Stomach (tissue), 9 donors: ENCODE data around the gene CDC37L1. TPM values are rescaled to one million over a fixed set of nuclear protein-coding genes. Genes with fewer than 3 reads are reported as not detected.

Experiments used
- DNase-seq, 2 donors: peaks; one replicate each; pipeline versions ENCODE4 v3.0.0 to v3.0.0-alpha.2; 2013 to 2019
- H3K27ac ChIP-seq, 5 donors: fragments of 200-600 bp in 4 of 5; sonication (generic) in 4 of 5; one replicate each; pipeline ENCODE4 v1.5.1; 2013 to 2019; ENCODE audit warnings: mild to moderate bottlenecking in 1 of 5, moderate library complexity in 1 of 5
- H3K27me3 ChIP-seq, 3 donors: fragments of 200-600 bp; sonication (generic); one replicate each; pipeline ENCODE4 v1.5.1; 2017 to 2019; ENCODE audit warnings: mixed run types in 1 of 3
- H3K36me3 ChIP-seq, 4 donors: fragments of 200-600 bp; sonication (generic); 1 replicate in 3 of 4; 2 replicates in 1 of 4; pipeline ENCODE4 v1.5.1; 2016 to 2019
- H3K4me1 ChIP-seq, 4 donors: fragments of 200-600 bp; sonication (generic); one replicate each; pipeline ENCODE4 v1.5.1; 2016 to 2019
- H3K4me3 ChIP-seq, 4 donors: fragments of 200-600 bp; sonication (generic) in 3 of 4; one replicate each; pipeline ENCODE4 v1.5.1; 2016 to 2019; ENCODE audit warnings: mild to moderate bottlenecking in 1 of 4
- H3K9me3 ChIP-seq, 4 donors: fragments of 200-600 bp; sonication (generic); one replicate each; pipeline ENCODE4 v1.5.1; 2016 to 2019
- CTCF ChIP-seq, 7 experiments: fragments of 450-650 bp in 4 of 7; fragments of 200-600 bp in 3 of 7; sonication (generic) in 3 of 7; IDR thresholded peaks; one replicate each; pipeline ENCODE4 v1.5.1; 2016 to 2019; ENCODE audit warnings: antibody characterized with exemption in 7 of 7, control low read depth in 2 of 7, mild to moderate bottlenecking in 1 of 7
- EP300 ChIP-seq: sonication (generic); formaldehyde crosslinking; IDR thresholded peaks from one replicate; pipeline ENCODE4 v1.6.1; 2017; ENCODE audit warnings: antibody characterized with exemption
- POLR2A ChIP-seq, 4 donors: fragments of 450-650 bp; IDR thresholded peaks; one replicate each; pipeline ENCODE4 v1.6.1; 2016; ENCODE audit warnings: antibody characterized with exemption in 4 of 4, control low read depth in 2 of 4, mild to moderate bottlenecking in 1 of 4, moderate library complexity in 1 of 4
- POLR2AphosphoS5 ChIP-seq, 3 donors: sonication (generic); formaldehyde crosslinking; IDR thresholded peaks; one replicate each; pipeline ENCODE4 v1.6.1; 2016; ENCODE audit warnings: antibody characterized with exemption in 3 of 3
- WGBS, 5 donors: extraction: QIAGEN DNeasy Blood & Tissue Kit in 3 of 5; methylation state at CpG; one replicate each; pipeline versions ENCODE4 v1.1.5 to v1.1.7; 2013 to 2018; 5-methylcytosine and 5-hydroxymethylcytosine counted together
- intact Hi-C: fragments of 100-400 bp; cut with DNase I; formaldehyde crosslinking; loops from one replicate; pipeline ENCODE4 v1.15.1; 2023; ENCODE audit warnings: low total_unique reads
- polyA plus RNA-seq, 3 donors: library from polyadenylated mRNA; stranded (reverse); fragments of 200-250 nt; gene quantifications; one replicate each; pipeline ENCODE4 v1.2.3, GENCODE V29; 2013
- total RNA-seq, 5 donors: library from RNA; depleted of rRNA; stranded (reverse); fragments of >200 nt; gene quantifications; one replicate each; pipeline versions ENCODE4 v1.1.0 to v1.2.3, GENCODE V29; 2014 to 2016
- donor health status: healthy with polysubstance abuse.
- donor health status: Bipolar disorder and iron deficiency.
- donor health status: healthy.

The CDC37L1 gene
- total and polyA plus RNA-seq, 8 donors, result 3.5 to 56.7 (median 20.7) TPM

- H3K27ac ChIP-seq, result no peak overlapping the region
- H3K36me3 ChIP-seq, result peaks cover 44 to 99% (median 96%) of the 10 kb centered on the region in 4 donors
- WGBS, 5 donors, result 89 to 95% (median 93%) methylated on average over 4 of the region's 4 CpGs
- no peak overlapping the region for H3K4me3 ChIP-seq
- DNase-seq, result no peak
- intact Hi-C loops, result no loop called here
- no peaks in the 10 kb centered on the region for H3K9me3 ChIP-seq
- no peak for TF ChIP-seq POLR2A (IDR thresholded peaks at IDR 0.05)
- H3K27me3 ChIP-seq, result no peaks in the 10 kb centered on the region
- H3K4me1 ChIP-seq, result no peaks in the 10 kb centered on the region
Observed at GRCh38 chr9:4717815-4718214, 38.4 kb downstream of the CDC37L1 start.

GRCh38 chr9:4718911-4719310 is 39.5 kb downstream of the CDC37L1 start:
- WGBS, 5 donors, result 85 to 92% (median 91%) methylated on average over 6 of the region's 6 CpGs
- intact Hi-C loops, result no loop called here
- H3K36me3 ChIP-seq, result peaks cover 37 to 93% (median 90%) of the 10 kb centered on the region in 4 donors

GRCh38 chr9:4721736-4722135 is 42.4 kb downstream of the CDC37L1 start:
- Histone ChIP-seq H3K27ac (no peak overlapping the region), H3K4me1 (no peaks in the 10 kb centered on the region), H3K27me3 (no peaks in the 10 kb centered on the region), H3K9me3 (no peaks in the 10 kb centered on the region), H3K4me3 (no peak overlapping the region), H3K36me3 (peaks cover 29 to 71% (median 67%) of the 10 kb centered on the region in 4 donors)
- no peak for DNase-seq
- intact Hi-C loops, result no loop called here
- TF ChIP-seq POLR2A (IDR thresholded peaks at IDR 0.05), result no peak
- no peak for TF ChIP-seq POLR2AphosphoS5 (IDR thresholded peaks at IDR 0.05)
- no peak for TF ChIP-seq CTCF (IDR thresholded peaks at IDR 0.05)
- no peak for TF ChIP-seq EP300
- WGBS, 5 donors, result 80 to 97% (median 91%) methylated on average over 4 of the region's 4 CpGs

More at GRCh38 chr9:4718911-4719310, 39.5 kb downstream of the CDC37L1 start:
- no peaks in the 10 kb centered on the region for H3K4me1 ChIP-seq
- no peaks in the 10 kb centered on the region for H3K27me3 ChIP-seq
- TF ChIP-seq EP300 (no peak), POLR2A (IDR thresholded peaks at IDR 0.05) (no peak), POLR2AphosphoS5 (IDR thresholded peaks at IDR 0.05) (no peak), CTCF (IDR thresholded peaks at IDR 0.05) (no peak)
- no peak for DNase-seq
- no peak overlapping the region for H3K27ac ChIP-seq
- no peak overlapping the region for H3K4me3 ChIP-seq
- H3K9me3 ChIP-seq, result no peaks in the 10 kb centered on the region

DNA sequence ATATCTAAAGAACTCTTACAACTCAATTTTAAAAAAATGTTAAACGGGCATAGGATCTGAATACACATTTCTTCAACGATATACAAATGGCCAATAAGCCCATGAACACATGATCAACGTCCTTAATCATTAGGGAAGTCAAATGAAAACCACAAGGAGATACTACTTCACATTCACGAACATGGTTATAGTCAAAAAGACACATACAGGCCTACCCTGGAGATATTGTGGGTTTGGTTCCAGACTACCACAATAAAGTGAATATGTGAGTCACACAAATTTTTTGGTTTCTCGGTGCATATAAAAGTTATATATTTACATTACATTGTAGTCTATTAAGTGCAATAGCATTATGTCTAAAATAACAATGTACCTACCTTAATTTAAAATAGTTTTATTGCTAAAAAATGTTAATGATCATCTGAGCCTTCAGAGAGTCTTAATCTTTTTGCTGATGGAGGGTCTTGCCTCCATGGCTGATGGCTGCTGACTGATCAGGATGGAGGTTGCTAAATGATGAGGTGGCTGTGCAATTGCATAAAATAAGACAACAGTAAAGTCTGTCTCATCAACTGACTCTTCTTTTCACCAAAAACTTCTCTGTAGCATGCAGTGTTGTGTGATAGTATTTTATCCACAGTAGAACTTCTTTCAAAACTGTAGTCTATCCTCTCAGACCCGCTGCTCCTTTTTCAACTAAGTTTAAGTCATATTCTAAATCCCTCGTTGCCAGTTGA is 46.5 kb downstream of the CDC37L1 start:
- 76 to 84% (median 82%) methylated on average over 7 of the region's 7 CpGs for WGBS, 5 donors
- intact Hi-C loops, result no loop called here
- peaks cover 3 to 31% (median 27%) of the 10 kb centered on the region in 4 donors for H3K36me3 ChIP-seq

More for the DNA sequence above, 46.5 kb downstream of the CDC37L1 start:
- DNase-seq, result no peak
- Histone ChIP-seq H3K27me3 (no peaks in the 10 kb centered on the region), H3K4me1 (peaks cover 0 to 6% (median 0%) of the 10 kb centered on the region in 4 donors), H3K27ac (no peak overlapping the region), H3K4me3 (no peak overlapping the region), H3K9me3 (no peaks in the 10 kb centered on the region)
- TF ChIP-seq POLR2A (IDR thresholded peaks at IDR 0.05) (no peak), CTCF (IDR thresholded peaks at IDR 0.05) (no peak), POLR2AphosphoS5 (IDR thresholded peaks at IDR 0.05) (no peak), EP300 (no peak)
